Activated T-helper 2 cell treated with anti-CD3 and anti-CD28 coated beads, Interferon-gamma antibody, Interleukin-2, Interleukin-4, amounts not matched to agents 10 μg/mL and 5 μg/mL and 100 μg/mL, durations not matched to agents 14 hours and 24 hours and 36 hours (primary cell): ENCODE data around the gene DYNC1LI1. TPM values are rescaled to one million over a fixed set of nuclear protein-coding genes. Genes with fewer than 3 reads are reported as not detected.

Experiments
- DNase-seq: peaks from one replicate; pipeline ENCODE4 v3.0.0; 2021; ENCODE audit warnings: low spot score
- H3K27ac Mint-ChIP-seq: one replicate; pipeline ENCODE4 v1.8.0; 2021; ENCODE audit warnings: mixed read lengths
- H3K27me3 Mint-ChIP-seq: one replicate; pipeline ENCODE4 v1.8.0; 2021; ENCODE audit warnings: low read depth, mixed read lengths
- H3K36me3 Mint-ChIP-seq: one replicate; pipeline ENCODE4 v1.8.0; 2021; ENCODE audit warnings: low read depth, mixed read lengths
- H3K4me1 Mint-ChIP-seq: one replicate; pipeline ENCODE4 v1.8.0; 2021; ENCODE audit warnings: low read depth, mixed read lengths
- H3K4me3 Mint-ChIP-seq: one replicate; pipeline ENCODE4 v1.8.0; 2021; ENCODE audit warnings: low read depth, mild to moderate bottlenecking, moderate library complexity, mixed read lengths
- H3K9me3 Mint-ChIP-seq: one replicate; pipeline ENCODE4 v1.8.0; 2021; ENCODE audit warnings: mixed read lengths
- intact Hi-C: fragments of 100-400 bp; cut with micrococcal nuclease; formaldehyde crosslinking; loops from one replicate; pipeline ENCODE4 v1.15.1; 2023
- total RNA-seq: library from RNA; stranded (reverse); gene quantifications from 2 replicates; pipeline ENCODE4 v1.2.3, GENCODE V29; 2022

The DYNC1LI1 gene
- total RNA-seq, 1 donor from 2014 or later: 38.2 TPM

- H3K27me3 Mint-ChIP-seq: peaks cover 4% of the 10 kb centered on the region
- H3K4me3 Mint-ChIP-seq: no peak overlapping the region
- no peaks in the 10 kb centered on the region for H3K36me3 Mint-ChIP-seq
- H3K4me1 Mint-ChIP-seq: no peaks in the 10 kb centered on the region
- no peak overlapping the region for H3K27ac Mint-ChIP-seq
- no peaks in the 10 kb centered on the region for H3K9me3 Mint-ChIP-seq
- intact Hi-C loops: loop anchor here (10.0 kb wide), 1 partner anchor 586 kb away; the partner anchor contains the start of genes GLB1 and TMPPE
- DNase-seq: no peak
Observed at GRCh38 chr3:32508711-32509110, 61.9 kb downstream of the DYNC1LI1 start.

DNA sequence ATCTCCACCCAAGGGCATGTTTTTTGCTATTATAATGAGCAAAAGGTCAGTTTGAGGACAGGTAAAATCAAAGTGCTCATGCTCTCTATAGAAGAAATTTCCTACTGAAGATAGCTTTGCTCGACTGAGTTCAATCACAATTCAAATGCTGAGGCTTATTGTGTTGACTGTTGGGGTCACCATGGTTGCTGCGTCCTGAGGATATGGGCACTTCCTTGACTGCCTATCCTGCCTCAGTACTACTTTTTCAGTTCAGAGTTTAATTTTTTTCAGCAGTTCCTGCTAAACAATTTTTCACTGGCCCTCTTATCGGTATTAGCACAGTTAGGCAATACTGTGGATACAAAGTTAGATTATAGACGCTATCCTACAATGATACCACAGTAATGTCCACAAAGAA, 64.2 kb downstream of the DYNC1LI1 start:
- no peak overlapping the region for H3K27ac Mint-ChIP-seq
- peaks cover 1% of the 10 kb centered on the region for H3K36me3 Mint-ChIP-seq
- intact Hi-C loops: loop anchor here (10.0 kb wide), 1 partner anchor 588 kb away; the partner anchor contains the start of genes GLB1 and TMPPE
- DNase-seq: no peak
- H3K4me1 Mint-ChIP-seq: peaks cover 4% of the 10 kb centered on the region
- no peak overlapping the region for H3K4me3 Mint-ChIP-seq
- peaks cover 4% of the 10 kb centered on the region for H3K27me3 Mint-ChIP-seq
- H3K9me3 Mint-ChIP-seq: no peaks in the 10 kb centered on the region

- peaks cover 4% of the 10 kb centered on the region for H3K27me3 Mint-ChIP-seq
Observed at GRCh38 chr3:32502946-32503286, 67.7 kb downstream of the DYNC1LI1 start.

GRCh38 chr3:32502118-32502945, 68.3 kb downstream of the DYNC1LI1 start, which contains the start of gene CMTM6:
Gene CMTM6 (minus strand): TSS chr3:32502852. CDS start chr3:32502745, 107 bp downstream.
- H3K36me3 Mint-ChIP-seq: peaks cover 24% of the 10 kb centered on the region
- H3K27me3 Mint-ChIP-seq: peaks cover 4% of the 10 kb centered on the region
- H3K9me3 Mint-ChIP-seq: no peaks in the 10 kb centered on the region
- intact Hi-C loops: loop anchor here (1.0 to 10.0 kb wide), 2 partner anchors 68 to 592 kb away; partner anchors contain the start of genes DYNC1LI1, GLB1 and TMPPE
- H3K4me3 Mint-ChIP-seq: peak within 1 kb of the TSS; percentile 94
- peak within 1 kb of the TSS; percentile 85 for H3K27ac Mint-ChIP-seq
- peak; percentile 68 for DNase-seq
- peaks cover 31% of the 10 kb centered on the region for H3K4me1 Mint-ChIP-seq

More at GRCh38 chr3:32502946-32503286, 67.7 kb downstream of the DYNC1LI1 start:
- Mint-ChIP-seq H3K4me1 (peaks cover 31% of the 10 kb centered on the region), H3K27ac (peak overlapping the region; percentile 80), H3K4me3 (peak overlapping the region; percentile 94), H3K9me3 (no peaks in the 10 kb centered on the region), H3K36me3 (peaks cover 24% of the 10 kb centered on the region)
- intact Hi-C loops: loop anchor here (1.0 to 10.0 kb wide), 2 partner anchors 67 to 592 kb away; partner anchors contain the start of genes DYNC1LI1, GLB1 and TMPPE
- no peak for DNase-seq

DNA sequence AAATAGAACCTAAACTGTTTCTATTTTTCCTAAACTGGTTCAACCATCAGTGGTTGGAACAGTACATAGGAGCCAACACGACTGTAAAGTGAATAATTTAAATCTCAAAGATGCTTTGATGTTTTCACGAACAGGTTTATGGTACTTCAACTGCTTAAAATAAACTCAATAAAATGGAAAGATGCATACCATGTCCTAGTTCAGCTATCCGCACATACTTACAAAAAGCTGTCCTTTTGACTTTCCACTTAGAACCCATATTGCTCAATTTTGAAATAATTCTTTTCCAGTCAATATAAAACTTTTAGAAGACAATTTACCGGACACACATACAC, 68.9 kb downstream of the DYNC1LI1 start:
- H3K4me1 Mint-ChIP-seq: peaks cover 32% of the 10 kb centered on the region
- peaks cover 2% of the 10 kb centered on the region for H3K9me3 Mint-ChIP-seq
- peaks cover 3% of the 10 kb centered on the region for H3K27me3 Mint-ChIP-seq
- intact Hi-C loops: loop anchor here (1.0 to 10.0 kb wide), 2 partner anchors 69 to 593 kb away; partner anchors contain the start of genes DYNC1LI1, GLB1 and TMPPE
- peaks cover 26% of the 10 kb centered on the region for H3K36me3 Mint-ChIP-seq
- DNase-seq: no peak
- peak overlapping the region; percentile 85 for H3K27ac Mint-ChIP-seq
- H3K4me3 Mint-ChIP-seq: peak overlapping the region; percentile 94

- Mint-ChIP-seq H3K36me3 (peaks cover 32% of the 10 kb centered on the region), H3K27ac (peak overlapping the region; percentile 45), H3K27me3 (peaks cover 2% of the 10 kb centered on the region), H3K4me3 (peak overlapping the region; percentile 94), H3K4me1 (peaks cover 37% of the 10 kb centered on the region), H3K9me3 (peaks cover 4% of the 10 kb centered on the region)
- no peak for DNase-seq
- intact Hi-C loops: loop anchor here (10.0 kb wide), 1 partner anchor 594 kb away; the partner anchor contains the start of genes GLB1 and TMPPE
Observed at GRCh38 chr3:32500880-32501782, 69.5 kb downstream of the DYNC1LI1 start.

- H3K36me3 Mint-ChIP-seq: peaks cover 39% of the 10 kb centered on the region
- H3K4me3 Mint-ChIP-seq: peak overlapping the region; percentile 49
- no peak for DNase-seq
Observed at GRCh38 chr3:32500231-32500630, 70.4 kb downstream of the DYNC1LI1 start.

GRCh38 chr3:32499585-32499984, 71.1 kb downstream of the DYNC1LI1 start:
- Mint-ChIP-seq H3K36me3 (peaks cover 39% of the 10 kb centered on the region), H3K27ac (no peak overlapping the region), H3K4me3 (no peak overlapping the region), H3K27me3 (no peaks in the 10 kb centered on the region), H3K4me1 (peaks cover 42% of the 10 kb centered on the region), H3K9me3 (peaks cover 4% of the 10 kb centered on the region)
- no peak for DNase-seq
- intact Hi-C loops: no loop called here

More at GRCh38 chr3:32500231-32500630, 70.4 kb downstream of the DYNC1LI1 start:
- no peak overlapping the region for H3K27ac Mint-ChIP-seq
- intact Hi-C loops: loop anchor here (10.0 kb wide), 1 partner anchor 595 kb away; the partner anchor contains the start of genes GLB1 and TMPPE
- H3K4me1 Mint-ChIP-seq: peaks cover 42% of the 10 kb centered on the region
- no peaks in the 10 kb centered on the region for H3K27me3 Mint-ChIP-seq
- peaks cover 4% of the 10 kb centered on the region for H3K9me3 Mint-ChIP-seq

DNA sequence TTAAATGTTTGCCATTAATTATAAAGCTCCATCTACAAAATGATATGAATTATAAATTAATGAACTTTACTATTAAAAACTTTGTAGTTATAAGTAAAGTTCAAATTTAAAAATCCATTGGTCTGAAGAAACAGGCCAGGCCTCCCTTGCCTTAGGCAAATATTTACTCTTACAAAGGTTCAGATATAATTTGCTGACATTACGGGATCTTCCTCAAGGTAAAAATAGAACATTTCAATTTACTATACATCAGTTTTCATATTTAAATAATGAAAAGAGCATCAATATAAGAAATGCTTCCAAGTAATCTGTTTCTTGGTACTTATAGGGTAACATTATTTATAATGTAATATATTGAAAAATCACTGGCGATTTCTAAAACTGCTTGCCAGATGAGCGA, 71.7 kb downstream of the DYNC1LI1 start:
- DNase-seq: no peak
- peaks cover 39% of the 10 kb centered on the region for H3K36me3 Mint-ChIP-seq
- H3K4me1 Mint-ChIP-seq: peaks cover 42% of the 10 kb centered on the region
- intact Hi-C loops: no loop called here
- peaks cover 4% of the 10 kb centered on the region for H3K9me3 Mint-ChIP-seq
- H3K4me3 Mint-ChIP-seq: no peak overlapping the region
- H3K27ac Mint-ChIP-seq: no peak overlapping the region
- no peaks in the 10 kb centered on the region for H3K27me3 Mint-ChIP-seq

GRCh38 chr3:32498252-32498651, 72.4 kb downstream of the DYNC1LI1 start:
- no peak for DNase-seq
- peaks cover 4% of the 10 kb centered on the region for H3K9me3 Mint-ChIP-seq
- peaks cover 42% of the 10 kb centered on the region for H3K4me1 Mint-ChIP-seq
- H3K4me3 Mint-ChIP-seq: no peak overlapping the region
- peaks cover 39% of the 10 kb centered on the region for H3K36me3 Mint-ChIP-seq
- peak overlapping the region; percentile 39 for H3K27ac Mint-ChIP-seq
- no peaks in the 10 kb centered on the region for H3K27me3 Mint-ChIP-seq
- intact Hi-C loops: no loop called here

DNA sequence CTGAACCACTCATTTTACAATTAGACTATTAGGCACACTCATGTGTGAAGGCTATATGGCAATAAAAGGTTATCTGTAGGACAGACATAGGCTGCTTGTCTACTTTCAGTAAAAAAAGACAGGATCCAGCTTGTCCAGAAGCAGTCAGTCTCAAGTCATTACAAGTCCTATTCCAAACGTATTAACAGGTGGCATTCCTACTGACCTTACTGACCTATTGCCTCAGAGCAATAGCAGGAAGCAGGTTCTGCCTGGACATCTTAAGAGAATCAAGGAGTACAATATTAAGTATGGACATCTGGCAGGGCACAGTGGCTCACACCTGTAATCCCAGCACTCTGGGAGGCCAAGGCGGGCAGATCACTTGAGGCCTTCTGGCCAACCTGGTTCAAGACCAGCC, 75.0 kb downstream of the DYNC1LI1 start:
- Mint-ChIP-seq H3K4me1 (peaks cover 29% of the 10 kb centered on the region), H3K36me3 (peaks cover 32% of the 10 kb centered on the region), H3K27ac (peak overlapping the region; percentile 8), H3K27me3 (no peaks in the 10 kb centered on the region), H3K9me3 (peaks cover 4% of the 10 kb centered on the region), H3K4me3 (no peak overlapping the region)
- intact Hi-C loops: loop anchor here (2.0 kb wide), 1 partner anchor 27 kb away; no protein-coding TSS in a partner anchor
- no peak for DNase-seq

DNA sequence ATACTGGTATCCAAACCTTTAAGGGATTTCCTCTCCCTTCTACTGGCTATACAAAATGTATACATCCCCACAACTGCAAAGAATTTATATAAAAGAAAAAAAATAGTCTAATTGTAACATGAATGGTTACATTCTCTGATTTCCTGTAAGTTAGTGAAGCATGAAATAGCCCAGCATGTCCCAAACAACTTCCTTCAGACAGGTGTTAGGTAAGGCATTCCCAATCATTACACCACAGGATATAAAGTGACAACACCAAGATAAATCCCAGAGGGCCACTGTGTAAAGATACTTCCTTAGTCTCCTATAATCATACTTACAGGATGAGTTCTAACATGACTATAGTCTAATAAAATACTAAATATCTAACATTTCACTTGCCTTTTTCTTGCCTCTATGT, 75.6 kb downstream of the DYNC1LI1 start:
- Mint-ChIP-seq H3K9me3 (peaks cover 4% of the 10 kb centered on the region), H3K4me1 (peaks cover 24% of the 10 kb centered on the region), H3K27ac (no peak overlapping the region), H3K27me3 (no peaks in the 10 kb centered on the region), H3K36me3 (peaks cover 27% of the 10 kb centered on the region), H3K4me3 (no peak overlapping the region)
- intact Hi-C loops: loop anchor here (2.0 kb wide), 1 partner anchor 26 kb away; no protein-coding TSS in a partner anchor
- no peak for DNase-seq
